ENCODE data around the gene DOCK2.

DOCK2 gene

GRCh38 chr5:169910393-169910792 is 273.3 kb downstream of the DOCK2 start:
- Histone ChIP-seq H3K4me1 (no peaks in the 10 kb centered on the region), H3K4me3 (no peak overlapping the region), H3K9me3 (no peaks in the 10 kb centered on the region), H3K27me3 (ENCODE audit: low read depth) (no peaks in the 10 kb centered on the region; the same call in 1 of the 2 replicates), H3K36me3 (replicated peaks) (no peaks in the 10 kb centered on the region)
- in situ Hi-C loops (cut with MboI; ENCODE audit: low sequenced_read_pairs) = no loop called here
- DNase-seq (ENCODE audit: low spot score in 2 of 2) = no peak

- H3K4me3 ChIP-seq = no peak overlapping the region
- no peak for DNase-seq (ENCODE audit: low spot score in 2 of 2)
- no peaks in the 10 kb centered on the region; the same call in 1 of the 2 replicates for H3K27me3 ChIP-seq (ENCODE audit: low read depth)
- no peaks in the 10 kb centered on the region for H3K9me3 ChIP-seq
- in situ Hi-C loops (cut with MboI; ENCODE audit: low sequenced_read_pairs) = no loop called here
- H3K4me1 ChIP-seq = no peaks in the 10 kb centered on the region
- H3K36me3 ChIP-seq (replicated peaks) = no peaks in the 10 kb centered on the region
These were observed 274.6 kb downstream of the DOCK2 start for GRCh38 chr5:169911448-169912212.

GRCh38 chr5:169913479-169913878 is 276.4 kb downstream of the DOCK2 start:
- H3K36me3 ChIP-seq (replicated peaks) = no peaks in the 10 kb centered on the region
- in situ Hi-C loops (cut with MboI; ENCODE audit: low sequenced_read_pairs) = no loop called here
- no peak for DNase-seq (ENCODE audit: low spot score in 2 of 2)
- no peaks in the 10 kb centered on the region; the same call in 1 of the 2 replicates for H3K27me3 ChIP-seq (ENCODE audit: low read depth)
- no peak overlapping the region for H3K4me3 ChIP-seq
- no peaks in the 10 kb centered on the region for H3K4me1 ChIP-seq
- H3K9me3 ChIP-seq = no peaks in the 10 kb centered on the region

- Histone ChIP-seq H3K36me3 (replicated peaks) (no peaks in the 10 kb centered on the region), H3K9me3 (no peaks in the 10 kb centered on the region), H3K27me3 (ENCODE audit: low read depth) (no peaks in the 10 kb centered on the region; the same call in 1 of the 2 replicates), H3K4me1 (no peaks in the 10 kb centered on the region), H3K4me3 (no peak overlapping the region)
- in situ Hi-C loops (cut with MboI; ENCODE audit: low sequenced_read_pairs) = no loop called here
- DNase-seq (ENCODE audit: low spot score in 2 of 2) = no peak
These were observed 277.7 kb downstream of the DOCK2 start for GRCh38 chr5:169914766-169915165.

- in situ Hi-C loops (cut with MboI; ENCODE audit: low sequenced_read_pairs) = no loop called here
- Histone ChIP-seq H3K4me1 (no peaks in the 10 kb centered on the region), H3K27me3 (ENCODE audit: low read depth) (no peaks in the 10 kb centered on the region)
These were observed 280.4 kb downstream of the DOCK2 start for GRCh38 chr5:169917500-169917899.

GRCh38 chr5:169918228-169918627 is 281.2 kb downstream of the DOCK2 start:
- H3K27me3 ChIP-seq (ENCODE audit: low read depth) = no peaks in the 10 kb centered on the region
- no peaks in the 10 kb centered on the region for H3K4me1 ChIP-seq
- no peaks in the 10 kb centered on the region for H3K9me3 ChIP-seq
- DNase-seq (ENCODE audit: low spot score in 2 of 2) = no peak
- no peaks in the 10 kb centered on the region for H3K36me3 ChIP-seq (replicated peaks)
- in situ Hi-C loops (cut with MboI; ENCODE audit: low sequenced_read_pairs) = no loop called here
- no peak overlapping the region for H3K4me3 ChIP-seq

More at GRCh38 chr5:169917500-169917899, 280.4 kb downstream of the DOCK2 start:
- no peak overlapping the region for H3K4me3 ChIP-seq
- no peaks in the 10 kb centered on the region for H3K9me3 ChIP-seq
- no peak for DNase-seq (ENCODE audit: low spot score in 2 of 2)
- no peaks in the 10 kb centered on the region for H3K36me3 ChIP-seq (replicated peaks)

GRCh38 chr5:169920474-169920873 is 283.4 kb downstream of the DOCK2 start:
- no peaks in the 10 kb centered on the region for H3K36me3 ChIP-seq (replicated peaks)
- in situ Hi-C loops (cut with MboI; ENCODE audit: low sequenced_read_pairs) = no loop called here
- H3K27me3 ChIP-seq (ENCODE audit: low read depth) = no peaks in the 10 kb centered on the region

GRCh38 chr5:169921384-169921783 is 284.3 kb downstream of the DOCK2 start:
- H3K36me3 ChIP-seq (replicated peaks) = no peaks in the 10 kb centered on the region
- DNase-seq (ENCODE audit: low spot score in 2 of 2) = no peak
- H3K27me3 ChIP-seq (ENCODE audit: low read depth) = no peaks in the 10 kb centered on the region
- no peak overlapping the region for H3K4me3 ChIP-seq
- in situ Hi-C loops (cut with MboI; ENCODE audit: low sequenced_read_pairs) = no loop called here
- H3K4me1 ChIP-seq = no peaks in the 10 kb centered on the region
- H3K9me3 ChIP-seq = no peaks in the 10 kb centered on the region

More at GRCh38 chr5:169920474-169920873, 283.4 kb downstream of the DOCK2 start:
- no peak for DNase-seq (ENCODE audit: low spot score in 2 of 2)
- Histone ChIP-seq H3K9me3 (no peaks in the 10 kb centered on the region), H3K4me3 (no peak overlapping the region), H3K4me1 (no peaks in the 10 kb centered on the region)

GRCh38 chr5:169921949-169922348 is 284.9 kb downstream of the DOCK2 start:
- H3K36me3 ChIP-seq (replicated peaks) = no peaks in the 10 kb centered on the region
- no peaks in the 10 kb centered on the region for H3K9me3 ChIP-seq
- in situ Hi-C loops (cut with MboI; ENCODE audit: low sequenced_read_pairs) = no loop called here
- H3K4me3 ChIP-seq = no peak overlapping the region
- H3K4me1 ChIP-seq = no peaks in the 10 kb centered on the region
- no peaks in the 10 kb centered on the region for H3K27me3 ChIP-seq (ENCODE audit: low read depth)
- no peak for DNase-seq (ENCODE audit: low spot score in 2 of 2)

- Histone ChIP-seq H3K4me3 (no peak overlapping the region), H3K36me3 (replicated peaks) (no peaks in the 10 kb centered on the region), H3K9me3 (no peaks in the 10 kb centered on the region), H3K27me3 (ENCODE audit: low read depth) (no peaks in the 10 kb centered on the region), H3K4me1 (no peaks in the 10 kb centered on the region)
- DNase-seq (ENCODE audit: low spot score in 2 of 2) = no peak
- in situ Hi-C loops (cut with MboI; ENCODE audit: low sequenced_read_pairs) = no loop called here
These were observed 285.4 kb downstream of the DOCK2 start for GRCh38 chr5:169922474-169922873.

GRCh38 chr5:169923988-169924387 is 286.9 kb downstream of the DOCK2 start:
- H3K27me3 ChIP-seq (ENCODE audit: low read depth) = no peaks in the 10 kb centered on the region
- no peaks in the 10 kb centered on the region for H3K36me3 ChIP-seq (replicated peaks)
- no peaks in the 10 kb centered on the region for H3K9me3 ChIP-seq
- no peak for DNase-seq (ENCODE audit: low spot score in 2 of 2)
- H3K4me1 ChIP-seq = no peaks in the 10 kb centered on the region
- no peak overlapping the region for H3K4me3 ChIP-seq
- in situ Hi-C loops (cut with MboI; ENCODE audit: low sequenced_read_pairs) = no loop called here

- H3K9me3 ChIP-seq = no peaks in the 10 kb centered on the region
- no peaks in the 10 kb centered on the region for H3K27me3 ChIP-seq (ENCODE audit: low read depth)
- no peak for DNase-seq (ENCODE audit: low spot score in 2 of 2)
- H3K4me1 ChIP-seq = no peaks in the 10 kb centered on the region
- in situ Hi-C loops (cut with MboI; ENCODE audit: low sequenced_read_pairs) = no loop called here
- no peak overlapping the region for H3K4me3 ChIP-seq
- no peaks in the 10 kb centered on the region for H3K36me3 ChIP-seq (replicated peaks)
These were observed 296.1 kb downstream of the DOCK2 start for GRCh38 chr5:169933127-169933526.

GRCh38 chr5:169933616-169934015 is 296.5 kb downstream of the DOCK2 start:
- H3K9me3 ChIP-seq = no peaks in the 10 kb centered on the region
- H3K4me1 ChIP-seq = no peaks in the 10 kb centered on the region
- DNase-seq (ENCODE audit: low spot score in 2 of 2) = no peak
- H3K36me3 ChIP-seq (replicated peaks) = no peaks in the 10 kb centered on the region
- no peak overlapping the region for H3K4me3 ChIP-seq
- no peaks in the 10 kb centered on the region for H3K27me3 ChIP-seq (ENCODE audit: low read depth)
- in situ Hi-C loops (cut with MboI; ENCODE audit: low sequenced_read_pairs) = no loop called here

GRCh38 chr5:169934990-169935389 is 297.9 kb downstream of the DOCK2 start:
- no peak for DNase-seq (ENCODE audit: low spot score in 2 of 2)
- in situ Hi-C loops (cut with MboI; ENCODE audit: low sequenced_read_pairs) = no loop called here
- H3K4me3 ChIP-seq = no peak overlapping the region

GRCh38 chr5:169935762-169936161 is 298.7 kb downstream of the DOCK2 start:
- Histone ChIP-seq H3K4me1 (no peaks in the 10 kb centered on the region), H3K36me3 (replicated peaks) (no peaks in the 10 kb centered on the region), H3K9me3 (no peaks in the 10 kb centered on the region), H3K4me3 (no peak overlapping the region), H3K27me3 (ENCODE audit: low read depth) (no peaks in the 10 kb centered on the region)
- in situ Hi-C loops (cut with MboI; ENCODE audit: low sequenced_read_pairs) = no loop called here
- no peak for DNase-seq (ENCODE audit: low spot score in 2 of 2)

More at GRCh38 chr5:169934990-169935389, 297.9 kb downstream of the DOCK2 start:
- Histone ChIP-seq H3K36me3 (replicated peaks) (no peaks in the 10 kb centered on the region), H3K4me1 (no peaks in the 10 kb centered on the region), H3K27me3 (ENCODE audit: low read depth) (no peaks in the 10 kb centered on the region), H3K9me3 (no peaks in the 10 kb centered on the region)

Data from HAP-1 (cell line).